GM18519 (cell line): ENCODE results near the gene MVP.

Experiments
- ATAC-seq: cut with Tn5 transposase; IDR thresholded peaks from one replicate; pipeline ENCODE4 v1.9.1; 2021; ENCODE audit warnings: mild to moderate bottlenecking, moderate library complexity; ENCODE audit not compliant: unreplicated experiment, low FRiP score

The MVP gene

DNA sequence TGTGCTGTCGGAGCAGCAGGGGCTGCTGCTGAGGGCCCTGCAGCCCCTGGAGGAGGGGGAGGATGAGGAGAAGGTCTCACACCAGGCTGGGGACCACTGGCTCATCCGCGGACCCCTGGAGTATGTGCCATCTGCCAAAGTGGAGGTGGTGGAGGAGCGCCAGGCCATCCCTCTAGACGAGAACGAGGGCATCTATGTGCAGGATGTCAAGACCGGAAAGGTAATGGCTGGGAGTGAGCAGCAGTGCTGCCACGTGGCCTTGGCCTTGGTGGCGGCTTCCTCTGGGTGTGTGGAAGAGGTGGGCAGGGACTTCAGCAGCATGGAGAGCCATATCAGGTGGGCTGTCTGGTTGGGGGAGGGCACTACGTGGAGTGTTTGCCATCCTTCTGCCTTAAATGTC lies 20.0 kb downstream of the MVP start:
- ATAC-seq: no peak

GRCh38 chr16:29841631-29842030 lies 21.4 kb downstream of the MVP start:
- ATAC-seq: no peak

DNA sequence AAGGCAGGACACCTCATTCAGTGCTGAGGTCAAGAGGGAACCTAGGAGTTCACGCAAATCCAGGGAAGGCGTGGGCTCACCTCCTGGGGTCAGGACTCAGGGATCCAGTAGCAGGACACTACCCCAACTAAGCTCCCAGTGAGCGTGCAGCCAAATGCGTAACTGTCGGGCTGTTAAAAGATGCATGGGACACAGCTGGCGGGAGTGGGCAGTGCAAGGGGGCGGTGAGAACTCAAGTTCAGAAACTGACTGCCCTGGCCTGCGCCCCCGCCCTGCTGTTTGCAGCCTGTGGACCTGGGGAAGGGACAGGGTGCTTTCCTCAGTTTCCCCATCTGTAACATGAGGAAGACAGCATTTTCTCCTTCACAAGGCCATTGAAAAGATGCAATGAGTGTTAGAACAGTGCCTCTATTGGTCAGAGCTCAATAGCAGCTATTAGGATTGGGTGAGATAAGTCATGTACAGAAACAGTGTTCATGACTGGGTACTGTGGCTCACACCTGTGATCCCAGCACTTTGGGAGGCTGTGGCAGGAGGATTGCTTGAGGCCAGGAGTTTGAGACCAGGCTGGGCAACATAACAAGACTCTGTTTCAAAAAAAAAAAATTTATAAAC lies 22.6 kb downstream of the MVP start:
- no peak for ATAC-seq

DNA sequence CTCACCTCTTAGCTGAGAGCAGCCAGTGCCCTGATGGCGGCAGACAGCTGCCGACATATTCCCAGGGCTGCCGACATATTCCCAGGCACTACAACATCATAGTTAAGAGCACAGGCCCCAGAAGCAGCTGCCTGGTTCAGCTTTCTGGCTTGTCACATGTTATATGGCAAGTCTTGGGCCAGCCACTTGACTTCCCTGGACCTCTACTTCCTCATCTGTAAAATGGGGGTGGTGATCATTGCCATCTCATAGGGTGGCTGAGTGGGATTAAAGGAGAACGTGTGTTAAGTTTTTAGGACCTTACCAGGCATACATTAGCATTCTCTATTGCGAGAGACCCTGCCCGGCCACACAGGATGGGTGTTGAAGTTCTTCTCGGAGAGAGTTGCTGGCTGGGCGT lies 23.7 kb downstream of the MVP start:
- ATAC-seq: no peak

GRCh38 chr16:29844575-29845331 lies 24.5 kb downstream of the MVP start:
- no peak for ATAC-seq

DNA sequence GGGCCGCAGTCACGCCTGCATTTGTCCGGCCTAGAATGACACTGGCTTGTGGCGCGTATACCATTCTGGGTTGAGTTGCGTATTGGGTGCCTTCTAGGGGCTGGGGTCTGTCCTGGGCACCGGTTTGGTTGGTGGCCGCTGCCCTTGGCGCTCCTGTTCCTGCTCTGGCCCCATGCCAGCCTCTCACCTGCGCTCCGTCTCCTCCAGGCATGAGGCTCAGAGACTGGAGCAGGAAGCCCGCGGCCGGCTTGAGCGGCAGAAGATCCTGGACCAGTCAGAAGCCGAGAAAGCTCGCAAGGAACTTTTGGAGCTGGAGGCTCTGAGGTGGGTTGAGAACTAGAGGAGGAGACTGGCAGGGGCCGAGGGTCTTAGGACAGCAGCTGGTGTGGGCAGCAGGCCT lies 25.4 kb downstream of the MVP start:
- no peak for ATAC-seq

GRCh38 chr16:29848420-29849297 lies 28.4 kb downstream of the MVP start:
- ATAC-seq: no peak

GRCh38 chr16:29849505-29849904 lies 29.2 kb downstream of the MVP start:
- ATAC-seq: no peak

DNA sequence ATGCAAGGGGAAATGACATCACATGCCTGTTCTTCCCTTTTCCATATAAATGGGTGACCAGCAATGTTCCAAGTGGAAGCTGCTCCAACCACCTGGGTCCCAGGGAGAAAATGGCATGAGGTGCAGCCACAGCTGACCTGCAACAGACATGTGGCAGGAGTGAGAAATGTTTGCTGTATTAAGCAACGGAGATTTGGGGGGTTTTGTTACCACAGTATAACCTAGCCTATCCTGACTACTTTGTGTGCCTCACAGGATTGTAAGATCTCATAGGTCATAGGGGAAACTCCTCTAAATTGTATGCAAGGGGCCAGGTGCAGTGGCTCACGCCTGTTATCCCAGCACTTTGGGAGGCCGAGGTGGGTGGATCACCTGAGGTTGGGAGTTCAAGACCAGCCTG lies 30.7 kb downstream of the MVP start:
- no peak for ATAC-seq

- ATAC-seq: no peak
Measured at GRCh38 chr16:29852654-29853053, 32.4 kb downstream of the MVP start.

- no peak for ATAC-seq
Measured at GRCh38 chr16:29854520-29855100, 34.3 kb downstream of the MVP start.

DNA sequence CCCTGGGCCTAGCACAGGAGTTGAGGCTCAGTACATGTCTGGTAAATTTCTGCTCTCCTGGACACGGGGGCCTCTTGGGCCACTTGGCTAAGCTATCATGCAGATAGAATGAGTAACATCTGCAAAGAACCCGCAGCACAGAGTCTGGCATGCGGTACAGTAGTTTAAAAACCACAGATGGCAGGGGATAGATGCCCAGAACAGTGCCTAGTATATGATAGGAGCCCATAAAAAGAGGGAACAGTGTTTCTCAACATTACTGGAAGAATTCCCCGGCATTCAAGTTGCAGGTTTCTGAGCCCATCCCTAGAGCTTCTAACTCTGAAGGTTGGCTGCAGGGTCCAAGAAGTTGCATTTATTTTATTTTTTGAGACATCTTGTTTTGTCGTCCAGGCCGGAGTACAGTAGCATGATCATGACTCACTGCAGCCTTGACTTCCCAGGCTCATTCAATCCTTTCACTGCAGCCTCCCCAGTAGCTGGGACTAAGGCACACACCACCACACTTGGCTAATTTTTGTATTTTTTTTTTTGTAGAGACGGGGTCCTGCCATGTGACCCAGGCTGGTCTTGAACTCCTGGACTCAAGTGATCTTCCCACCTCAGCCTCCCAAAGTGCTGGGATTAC lies 37.0 kb downstream of the MVP start:
- no peak for ATAC-seq

DNA sequence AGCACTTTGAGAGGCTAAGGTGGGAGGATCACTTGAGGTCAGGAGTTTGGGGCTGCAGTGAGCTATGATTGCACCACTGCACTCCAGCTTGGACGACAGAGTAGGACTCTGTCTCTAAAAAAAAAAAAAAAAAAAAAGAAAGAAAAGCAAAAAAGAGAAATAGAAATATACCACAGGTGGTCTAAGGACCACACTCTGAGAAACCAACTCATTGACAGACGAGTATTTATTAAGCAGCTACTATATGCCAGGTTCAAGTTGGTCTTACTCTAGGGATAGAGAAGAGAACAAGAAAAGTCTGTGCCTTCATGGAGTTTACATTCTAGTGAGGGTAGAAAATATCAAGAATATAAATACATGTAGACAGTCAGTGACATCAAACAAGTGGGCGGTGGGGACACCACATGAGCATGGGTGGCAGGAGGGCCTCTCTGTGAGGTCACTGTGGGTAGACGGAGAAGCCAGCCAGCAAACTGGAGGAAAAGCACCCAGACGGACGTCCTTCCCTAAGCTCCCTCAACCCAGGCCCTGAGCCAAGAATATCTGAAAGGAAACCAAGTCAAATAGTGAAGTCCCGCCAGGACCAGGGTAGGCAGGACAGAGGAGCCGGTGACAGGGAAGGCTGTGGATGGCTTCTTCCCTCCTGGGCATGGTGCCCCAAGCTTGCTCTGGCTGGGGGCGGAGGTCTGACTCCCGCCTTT lies 38.0 kb downstream of the MVP start:
- ATAC-seq: no peak

- no peak for ATAC-seq
Measured at GRCh38 chr16:29858974-29859373, 38.7 kb downstream of the MVP start.

GRCh38 chr16:29860218-29860617 lies 40.0 kb downstream of the MVP start:
- no peak for ATAC-seq

- no peak for ATAC-seq
Measured at GRCh38 chr16:29862383-29862883, 42.2 kb downstream of the MVP start.

GRCh38 chr16:29862884-29863668 lies 42.8 kb downstream of the MVP start, which contains the start of gene CDIPT:
CDIPT (minus strand) TSS chr16:29863226; CDS start chr16:29862857, 369 bp downstream.
- ATAC-seq: peak; percentile 79

DNA sequence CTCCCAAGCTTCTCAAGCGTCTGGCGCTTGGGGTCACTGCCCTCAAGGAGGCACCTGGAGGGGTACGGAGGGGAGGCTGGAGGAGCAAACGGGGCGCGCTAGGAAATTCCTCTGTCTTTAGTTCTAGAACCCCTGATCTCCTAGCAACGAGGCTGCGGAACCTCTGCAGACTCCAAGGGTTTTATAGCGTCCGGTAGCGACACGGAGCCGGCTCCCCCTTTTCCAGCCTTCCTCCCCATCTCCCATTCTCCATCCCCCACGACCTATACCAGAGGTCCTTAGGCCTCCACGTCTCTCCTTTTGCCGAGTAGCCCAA lies 43.4 kb downstream of the MVP start:
- ATAC-seq: no peak

- no peak for ATAC-seq
Measured at GRCh38 chr16:29864205-29864604, 43.9 kb downstream of the MVP start.
